CD4-positive, alpha-beta T cell treated with Interleukin-10 for 1 hour (primary cell): ENCODE measurements around the gene PLEKHM3.
"Not testable (repeated sequence)": the region's sequence is repeated elsewhere in the genome, so short reads cannot be mapped to it uniquely, and the experiment has no call there.

ENCODE experiments used
- DNase-seq: peaks from one replicate; pipeline ENCODE4 v3.0.0-alpha.2; 2020

PLEKHM3 gene

GRCh38 chr2:207914716-207915115 is 110.6 kb downstream of the PLEKHM3 start:
- DNase-seq = no peak

- DNase-seq = no peak
These were observed 111.5 kb downstream of the PLEKHM3 start for GRCh38 chr2:207913772-207914358.

GRCh38 chr2:207911856-207912255 is 113.5 kb downstream of the PLEKHM3 start:
- no peak for DNase-seq

DNA sequence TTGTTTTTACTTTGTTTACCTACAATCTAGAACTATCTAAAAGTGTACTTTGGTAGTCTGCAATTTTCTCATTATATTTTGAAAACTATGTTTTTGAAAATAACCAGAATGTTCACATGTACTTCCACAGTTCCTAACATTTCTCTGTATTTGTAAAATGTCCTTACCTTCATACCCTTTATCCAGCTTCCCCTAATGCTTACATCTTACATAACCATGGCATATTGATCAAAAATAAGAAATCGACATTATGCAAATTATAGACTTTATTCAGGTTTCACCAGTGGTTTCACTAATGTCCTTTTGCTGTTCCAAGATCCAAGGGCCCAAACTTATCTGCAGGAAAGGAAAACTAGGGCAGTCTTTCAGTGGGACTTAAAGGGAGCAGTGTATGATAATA is 114.1 kb downstream of the PLEKHM3 start:
- DNase-seq = no peak

GRCh38 chr2:207906495-207906894 is 118.8 kb downstream of the PLEKHM3 start:
- not testable (repeated sequence) for DNase-seq

DNA sequence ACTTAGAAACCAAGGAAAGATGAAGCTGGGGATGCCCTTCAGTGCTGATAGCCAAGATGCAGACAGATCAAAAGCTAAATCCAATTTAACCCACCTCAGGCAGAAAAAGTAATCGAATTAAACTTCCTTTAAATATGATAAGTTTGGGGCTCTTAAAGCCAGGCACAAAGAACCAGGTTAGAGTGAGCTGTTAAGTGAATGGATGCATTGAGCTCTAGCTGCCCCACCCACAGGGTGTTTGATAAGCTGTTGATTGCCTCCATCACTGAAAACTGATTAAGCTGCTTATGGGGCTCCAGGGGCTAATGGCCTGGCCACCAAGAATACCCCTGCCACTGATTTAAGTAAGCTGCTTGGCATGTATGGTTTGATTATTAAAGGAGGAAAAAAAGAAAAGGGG is 119.8 kb downstream of the PLEKHM3 start:
- no peak for DNase-seq

DNA sequence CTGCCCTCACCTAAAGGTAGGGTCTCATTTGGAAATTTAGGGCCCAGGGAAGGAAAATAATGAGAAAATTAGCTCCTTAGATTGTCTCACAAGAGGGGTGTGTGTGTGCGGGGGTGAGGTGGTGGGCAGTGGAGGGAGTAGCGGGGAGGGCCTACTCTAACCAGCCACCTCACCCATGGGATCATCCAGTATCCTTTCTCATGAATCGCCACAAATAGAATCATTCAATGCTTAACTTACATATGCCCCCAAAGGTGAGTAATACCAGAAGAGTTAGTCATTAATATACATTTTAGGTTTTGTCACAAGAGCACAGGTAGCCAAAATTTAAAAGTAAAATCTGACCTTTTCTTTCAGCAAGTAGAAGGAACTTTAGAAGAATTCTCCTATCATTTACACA is 122.1 kb downstream of the PLEKHM3 start:
- DNase-seq = no peak

DNA sequence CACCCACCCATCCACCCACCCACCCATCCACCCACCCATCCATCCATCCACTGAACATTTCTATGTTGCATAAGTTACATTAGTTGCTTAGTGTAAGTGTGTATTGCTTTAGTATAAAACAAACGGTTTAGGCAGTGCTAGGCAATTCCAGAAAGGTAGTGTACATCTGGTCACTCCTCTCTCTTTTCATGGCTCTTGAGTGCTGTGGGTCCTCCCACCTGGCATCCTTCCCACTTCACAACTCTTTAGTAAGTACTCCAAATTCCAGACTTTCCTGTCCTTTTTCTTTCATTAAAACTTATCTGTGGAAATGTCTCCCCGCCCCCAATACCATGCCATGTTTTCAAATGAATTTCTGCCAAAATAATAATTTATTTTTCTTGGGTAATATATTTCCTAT is 122.5 kb downstream of the PLEKHM3 start:
- DNase-seq = no peak

DNA sequence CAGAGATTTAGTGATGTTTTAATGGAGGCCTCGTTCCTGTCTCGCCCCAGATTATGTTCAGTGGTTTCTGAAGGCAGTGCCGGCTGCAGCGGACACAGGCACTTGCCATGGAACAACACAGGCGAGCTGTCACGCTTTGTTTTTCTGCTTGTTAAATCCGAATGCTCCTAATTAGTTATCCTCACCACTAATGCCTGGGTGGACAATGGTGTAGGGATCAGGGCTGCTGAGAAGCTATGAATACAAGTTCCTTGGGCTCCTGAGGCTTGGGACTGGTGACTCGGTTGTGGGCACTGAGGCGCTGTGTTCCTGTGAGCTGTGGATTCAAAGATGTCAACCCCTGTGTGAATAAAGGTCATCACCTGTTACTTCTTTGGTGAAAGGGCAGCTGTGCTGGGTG is 123.5 kb downstream of the PLEKHM3 start:
- no peak for DNase-seq

DNA sequence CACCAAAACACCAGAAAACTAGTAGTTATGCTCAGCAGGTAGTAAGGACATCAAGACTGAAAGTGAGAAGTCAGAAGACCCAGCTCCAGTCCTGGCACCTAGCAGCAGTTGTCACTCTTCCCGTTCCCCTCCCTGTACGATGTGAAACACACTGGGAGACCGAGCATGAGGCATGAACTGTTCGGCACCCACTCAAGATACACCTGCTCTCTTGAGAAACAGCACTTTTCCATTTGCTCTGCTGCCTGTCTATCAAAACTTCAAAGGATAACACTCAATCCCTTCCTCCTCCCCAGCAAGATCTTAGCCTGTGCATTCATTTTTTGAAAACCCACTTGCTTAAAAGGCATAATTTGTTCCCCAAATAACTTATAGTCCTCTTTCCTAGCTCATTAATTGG is 123.9 kb downstream of the PLEKHM3 start:
- DNase-seq = no peak

- no peak for DNase-seq
These were observed 127.0 kb downstream of the PLEKHM3 start for GRCh38 chr2:207898354-207898695.

DNA sequence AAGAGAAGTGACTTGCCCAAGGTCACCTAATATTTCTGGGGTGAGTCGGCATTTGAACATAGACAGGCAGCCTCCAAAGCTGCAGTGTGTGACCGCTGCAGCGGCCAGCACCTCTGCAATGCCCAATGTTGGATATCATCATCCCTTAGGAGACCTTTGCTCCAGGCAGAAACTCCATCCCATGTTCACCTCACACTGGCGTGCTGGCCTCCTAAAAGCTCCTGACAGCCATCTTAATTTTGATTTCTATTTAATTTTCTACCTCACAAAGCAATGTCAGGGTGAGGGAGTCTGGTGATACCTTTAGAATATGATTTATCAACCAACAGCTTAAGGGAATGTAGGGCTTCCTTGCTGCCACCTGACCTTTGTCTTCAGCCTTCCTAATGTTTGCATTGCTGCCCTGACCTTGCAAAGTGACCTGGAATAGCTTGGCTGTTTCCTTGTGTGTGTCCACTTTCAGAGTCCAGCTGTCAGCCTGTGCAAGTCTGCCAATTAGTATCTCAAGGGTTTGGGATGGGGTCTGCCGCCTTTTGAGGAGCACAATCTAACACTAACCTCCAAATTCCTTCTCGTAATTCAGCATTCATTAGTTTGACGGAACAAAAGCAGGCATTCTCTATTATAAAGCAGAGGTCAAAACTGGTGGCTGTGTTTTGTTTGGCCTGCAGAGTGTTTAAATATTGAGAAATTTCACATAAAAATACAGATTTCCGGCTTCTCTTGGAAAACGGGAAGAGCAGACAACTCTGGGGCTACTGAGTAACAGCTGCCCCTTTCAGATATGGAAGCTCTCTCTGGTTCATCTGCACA is 127.6 kb downstream of the PLEKHM3 start:
- DNase-seq = no peak

- DNase-seq = no peak
These were observed 128.6 kb downstream of the PLEKHM3 start for GRCh38 chr2:207896525-207897285.

GRCh38 chr2:207895274-207895860 is 130.0 kb downstream of the PLEKHM3 start:
- DNase-seq = no peak

DNA sequence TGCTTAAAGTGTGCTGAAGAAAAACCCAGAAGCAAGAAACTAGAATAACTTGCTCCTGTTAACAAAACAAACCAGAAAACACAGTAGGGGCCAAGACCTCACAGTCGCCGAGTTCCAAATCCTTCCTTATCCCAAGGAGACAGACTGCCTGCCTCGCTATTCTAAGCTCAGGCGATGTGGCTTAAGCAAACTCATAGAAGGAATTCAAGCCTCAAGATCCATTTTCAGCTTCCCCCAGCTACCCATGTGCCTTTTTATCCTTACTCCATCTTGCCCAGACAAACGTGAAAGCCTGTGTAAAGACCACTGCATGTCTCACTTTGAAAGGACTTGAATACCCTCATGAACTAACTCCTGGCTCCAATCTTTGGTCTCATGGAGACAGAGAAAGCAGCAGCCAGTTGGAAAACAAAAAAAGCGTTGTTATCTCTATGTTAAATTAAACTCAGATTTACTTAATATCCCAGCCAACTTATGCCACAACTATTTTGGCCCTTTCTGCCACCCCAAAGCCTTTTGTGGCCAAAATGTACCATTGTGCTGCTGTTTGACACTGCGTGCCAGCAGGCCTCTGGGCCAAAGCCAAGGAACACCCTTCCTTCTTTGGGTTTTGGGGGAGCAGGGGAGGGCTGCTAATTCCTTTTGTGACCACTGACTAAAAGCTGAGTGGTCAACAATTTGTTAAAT is 132.5 kb downstream of the PLEKHM3 start:
- DNase-seq = no peak

- no peak for DNase-seq
These were observed 134.1 kb downstream of the PLEKHM3 start for GRCh38 chr2:207891086-207891844.

- no peak for DNase-seq
These were observed 137.8 kb downstream of the PLEKHM3 start for GRCh38 chr2:207887500-207887899.

- no peak for DNase-seq
These were observed 140.3 kb downstream of the PLEKHM3 start for GRCh38 chr2:207885010-207885409.

DNA sequence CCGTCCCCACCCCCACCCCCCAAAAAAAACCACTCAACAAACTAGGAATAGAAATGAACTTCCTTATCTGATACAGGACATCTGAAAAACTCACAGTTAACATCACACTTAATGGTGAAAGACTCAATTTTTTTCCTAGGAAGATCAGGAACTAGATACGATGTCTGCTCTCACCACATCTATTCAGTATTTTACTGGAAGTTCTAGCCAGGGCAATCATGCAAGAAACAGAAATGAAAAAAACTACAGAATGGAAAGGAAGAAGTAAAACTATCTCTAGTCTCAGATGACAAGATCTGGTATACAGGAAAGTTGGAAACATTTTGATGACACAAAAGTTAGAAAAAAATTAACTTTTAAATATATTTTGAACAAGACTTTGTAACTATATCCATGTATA is 141.2 kb downstream of the PLEKHM3 start:
- no peak for DNase-seq

DNA sequence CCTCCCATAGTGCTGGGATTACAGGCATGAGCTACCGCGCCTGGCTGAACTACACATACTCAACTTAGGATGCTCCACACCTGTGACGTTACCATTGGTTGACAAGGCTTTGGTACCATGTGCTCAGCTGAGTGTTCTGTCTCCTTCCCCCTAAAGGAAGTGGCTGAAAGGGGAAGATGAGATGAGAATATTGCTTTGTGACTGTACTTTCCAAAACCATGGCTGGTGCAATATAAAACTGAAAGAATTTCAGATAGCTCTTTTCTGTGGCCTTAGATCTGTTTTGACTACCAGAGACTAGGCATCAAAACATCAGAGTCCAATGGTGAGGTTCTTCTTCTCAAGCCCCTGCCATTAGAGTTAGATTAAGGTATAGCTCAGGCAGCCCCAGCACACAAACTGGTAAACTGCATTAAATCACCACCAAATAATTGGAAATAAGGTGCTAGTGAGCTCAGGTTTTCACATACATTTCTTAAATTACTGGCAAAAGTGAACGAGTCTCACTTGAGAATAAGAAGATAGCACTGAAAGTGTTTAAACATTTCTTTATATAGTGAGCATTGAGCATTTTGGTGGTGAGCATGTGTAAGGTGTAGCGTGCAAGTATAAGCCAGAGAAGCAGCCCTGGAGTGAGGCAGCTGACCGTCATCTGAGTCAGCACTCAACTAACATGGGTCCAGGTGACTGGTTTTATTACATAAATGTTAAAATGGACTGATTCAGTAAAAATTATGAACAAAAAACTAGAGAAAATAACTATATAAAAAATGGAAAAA is 142.1 kb downstream of the PLEKHM3 start:
- DNase-seq = no peak

DNA sequence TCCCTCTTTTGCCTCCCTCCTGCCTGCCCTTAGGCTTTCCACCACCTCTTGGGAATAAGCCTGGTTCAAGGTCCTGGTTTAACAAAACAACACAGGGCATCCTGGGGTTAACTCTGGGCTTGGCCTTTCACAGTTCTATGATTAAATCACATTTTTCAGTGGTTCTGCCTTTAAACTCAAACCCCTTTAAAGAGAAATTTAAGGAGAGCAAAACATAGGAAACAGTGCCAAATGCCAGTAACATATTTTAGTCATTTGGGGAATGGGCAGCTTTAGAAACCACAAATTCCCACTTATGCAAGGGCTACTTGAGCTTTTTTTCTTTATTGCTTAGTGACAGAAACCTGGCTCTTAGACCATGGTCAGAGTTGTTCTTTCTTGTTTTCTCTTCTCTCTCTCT is 143.4 kb downstream of the PLEKHM3 start:
- no peak for DNase-seq

DNA sequence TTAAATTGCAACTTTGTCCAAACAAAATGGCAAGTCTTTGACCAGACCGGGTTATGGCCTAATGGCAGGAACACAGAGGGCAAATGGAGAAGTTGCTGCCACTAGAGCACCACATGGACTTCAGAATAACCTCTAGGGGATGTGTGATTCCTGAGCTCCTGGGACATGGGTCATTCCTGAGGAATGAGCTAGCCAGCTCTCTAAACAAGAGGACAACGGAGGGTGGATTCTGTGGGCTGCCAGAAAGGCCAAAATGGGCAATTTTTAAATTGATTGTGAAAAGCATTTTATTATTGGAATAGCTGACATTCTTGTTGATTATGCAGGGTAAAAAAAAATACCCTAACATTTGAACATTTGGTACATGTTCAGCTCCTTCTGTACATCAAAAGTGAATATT is 145.8 kb downstream of the PLEKHM3 start:
- DNase-seq = no peak
